Measurements from ENCODE around the gene SGSH.

Gene SGSH

GRCh38 chr17:80190716-80191115, 29.4 kb downstream of the SGSH start (continued):
- no peak for TF ChIP-seq ZNF488 (tag by site-specific recombination; IDR thresholded peaks at IDR 0.05)

GRCh38 chr17:80189611-80190010, 30.5 kb downstream of the SGSH start:
- H3K4me1 ChIP-seq (ENCODE audit: control insufficient read depth, insufficient read depth, low read length) = no peaks in the 10 kb centered on the region
- CTCF ChIA-PET = interaction anchor here (0.9 to 1.4 kb wide), 2 partner anchors 107 to 172 kb away, joined by 3 read pairs; no protein-coding TSS in a partner anchor
- H3K9me3 ChIP-seq (ENCODE audit: control insufficient read depth, insufficient read depth, low read depth, low read length) = no peaks in the 10 kb centered on the region
- no peak overlapping the region for H3K4me3 ChIP-seq (ENCODE audit: low read depth, low read length)
- no peaks in the 10 kb centered on the region for H3K36me3 ChIP-seq (ENCODE audit: control insufficient read depth in 2 of 2, insufficient read depth in 1 of 2, low read length in 2 of 2)
- POLR2A ChIA-PET = no interaction called here
- no peak overlapping the region for H3K27ac ChIP-seq (ENCODE audit: extremely low read depth, low read depth, low read length)
- no peak for TF ChIP-seq HOXA7 (CRISPR knock-in tag; IDR thresholded peaks at IDR 0.05; ENCODE audit: borderline replicate concordance)
- TF ChIP-seq KLF16 (tag by site-specific recombination; IDR thresholded peaks at IDR 0.05) = no peak
- TF ChIP-seq, protein P1, sequence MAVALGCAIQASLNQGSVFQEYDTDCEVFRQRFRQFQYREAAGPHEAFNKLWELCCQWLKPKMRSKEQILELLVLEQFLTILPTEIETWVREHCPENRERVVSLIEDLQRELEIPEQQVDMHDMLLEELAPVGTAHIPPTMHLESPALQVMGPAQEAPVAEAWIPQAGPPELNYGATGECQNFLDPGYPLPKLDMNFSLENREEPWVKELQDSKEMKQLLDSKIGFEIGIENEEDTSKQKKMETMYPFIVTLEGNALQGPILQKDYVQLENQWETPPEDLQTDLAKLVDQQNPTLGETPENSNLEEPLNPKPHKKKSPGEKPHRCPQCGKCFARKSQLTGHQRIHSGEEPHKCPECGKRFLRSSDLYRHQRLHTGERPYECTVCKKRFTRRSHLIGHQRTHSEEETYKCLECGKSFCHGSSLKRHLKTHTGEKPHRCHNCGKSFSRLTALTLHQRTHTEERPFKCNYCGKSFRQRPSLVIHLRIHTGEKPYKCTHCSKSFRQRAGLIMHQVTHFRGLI (tag by site-specific recombination; IDR thresholded peaks at IDR 0.05) = no peak
- no peak for TF ChIP-seq ZNF248 (tag by site-specific recombination; IDR thresholded peaks at IDR 0.05)
- TF ChIP-seq MEIS1 (CRISPR knock-in tag; IDR thresholded peaks at IDR 0.05; ENCODE audit: borderline replicate concordance) = no peak
- TF ChIP-seq ZNF138 (tag by site-specific recombination; IDR thresholded peaks at IDR 0.05; ENCODE audit: borderline replicate concordance) = no peak

DNA sequence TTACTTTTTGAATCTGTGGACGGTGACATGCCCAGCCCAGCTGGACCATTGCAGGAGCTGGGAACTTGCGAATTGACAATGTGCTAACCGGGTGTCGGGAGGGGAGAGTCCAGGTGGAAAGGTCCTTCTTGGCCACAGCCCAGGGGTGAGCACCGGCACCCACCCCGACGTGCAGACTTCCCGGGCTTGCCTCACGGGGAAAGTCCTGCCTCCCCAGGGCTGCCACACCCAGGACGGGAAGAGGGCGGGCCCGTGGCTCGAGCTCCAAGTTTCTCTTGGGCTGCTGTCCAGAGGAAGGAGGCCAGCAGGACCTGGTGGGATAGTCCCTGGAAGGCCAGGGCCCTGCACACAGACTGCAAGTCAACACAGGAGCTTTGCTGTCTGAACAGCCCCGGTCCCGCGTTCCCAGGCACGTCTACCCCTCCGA, 32.6 kb downstream of the SGSH start:
- Histone ChIP-seq H3K4me3 (ENCODE audit: low read depth, low read length) (no peak overlapping the region), H3K27ac (ENCODE audit: extremely low read depth, low read depth, low read length) (no peak overlapping the region), H3K36me3 (ENCODE audit: control insufficient read depth in 2 of 2, insufficient read depth in 1 of 2, low read length in 2 of 2) (no peaks in the 10 kb centered on the region), H3K4me1 (ENCODE audit: control insufficient read depth, insufficient read depth, low read length) (no peaks in the 10 kb centered on the region), H3K9me3 (ENCODE audit: control insufficient read depth, insufficient read depth, low read depth, low read length) (no peaks in the 10 kb centered on the region)
- CTCF ChIA-PET = interaction anchor here (1.0 kb wide), 1 partner anchor 9 kb away, joined by 5 read pairs; no protein-coding TSS in a partner anchor
- POLR2A ChIA-PET = no interaction called here
- TF ChIP-seq ZNF184 (tag by site-specific recombination; IDR thresholded peaks at IDR 0.05) (no peak), KLF1 (tag by site-specific recombination; IDR thresholded peaks at IDR 0.05) (peak; percentile 32; the same call in 1 of the 2 replicates)

GRCh38 chr17:80187090-80187489, 33.0 kb downstream of the SGSH start:
- Histone ChIP-seq H3K4me1 (ENCODE audit: control insufficient read depth, insufficient read depth, low read length) (no peaks in the 10 kb centered on the region), H3K36me3 (ENCODE audit: control insufficient read depth in 2 of 2, insufficient read depth in 1 of 2, low read length in 2 of 2) (no peaks in the 10 kb centered on the region), H3K9me3 (ENCODE audit: control insufficient read depth, insufficient read depth, low read depth, low read length) (no peaks in the 10 kb centered on the region), H3K27ac (ENCODE audit: extremely low read depth, low read depth, low read length) (no peak overlapping the region), H3K4me3 (ENCODE audit: low read depth, low read length) (no peak overlapping the region)
- POLR2A ChIA-PET = no interaction called here
- CTCF ChIA-PET = interaction anchor here (1.0 kb wide), 1 partner anchor 10 kb away, joined by 5 read pairs; no protein-coding TSS in a partner anchor
- TF ChIP-seq ZSCAN16 (tag by site-specific recombination; IDR thresholded peaks at IDR 0.05) (no peak), ZNF211 (tag by site-specific recombination; IDR thresholded peaks at IDR 0.05; ENCODE audit: low read depth) (no peak), ZNF146 (tag by site-specific recombination; IDR thresholded peaks at IDR 0.05) (no peak), ZFP69B (tag by site-specific recombination; IDR thresholded peaks at IDR 0.05) (no peak), ZEB2 (tag by site-specific recombination; IDR thresholded peaks at IDR 0.05) (no peak), ZNF571 (tag by site-specific recombination; IDR thresholded peaks at IDR 0.05) (no peak), ZNF223 (tag by site-specific recombination; IDR thresholded peaks at IDR 0.05) (no peak), ZNF184 (tag by site-specific recombination; IDR thresholded peaks at IDR 0.05) (no peak), ZNF169 (tag by site-specific recombination; IDR thresholded peaks at IDR 0.05) (no peak), KLF17 (tag by site-specific recombination; IDR thresholded peaks at IDR 0.05) (no peak), ZNF521 (tag by site-specific recombination; IDR thresholded peaks at IDR 0.05) (no peak), ZBTB48 (tag by site-specific recombination; IDR thresholded peaks at IDR 0.05) (no peak), CTCF (tag by site-specific recombination; IDR thresholded peaks at IDR 0.05) (no peak), SCRT2 (tag by site-specific recombination; IDR thresholded peaks at IDR 0.05) (no peak)
- TF ChIP-seq, protein P2, sequence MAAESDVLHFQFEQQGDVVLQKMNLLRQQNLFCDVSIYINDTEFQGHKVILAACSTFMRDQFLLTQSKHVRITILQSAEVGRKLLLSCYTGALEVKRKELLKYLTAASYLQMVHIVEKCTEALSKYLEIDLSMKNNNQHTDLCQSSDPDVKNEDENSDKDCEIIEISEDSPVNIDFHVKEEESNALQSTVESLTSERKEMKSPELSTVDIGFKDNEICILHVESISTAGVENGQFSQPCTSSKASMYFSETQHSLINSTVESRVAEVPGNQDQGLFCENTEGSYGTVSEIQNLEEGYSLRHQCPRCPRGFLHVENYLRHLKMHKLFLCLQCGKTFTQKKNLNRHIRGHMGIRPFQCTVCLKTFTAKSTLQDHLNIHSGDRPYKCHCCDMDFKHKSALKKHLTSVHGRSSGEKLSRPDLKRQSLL (tag by site-specific recombination; IDR thresholded peaks at IDR 0.05) = no peak

All from HEK293 (cell line).